ENCODE results near the gene SERINC5.

The SERINC5 gene

DNA sequence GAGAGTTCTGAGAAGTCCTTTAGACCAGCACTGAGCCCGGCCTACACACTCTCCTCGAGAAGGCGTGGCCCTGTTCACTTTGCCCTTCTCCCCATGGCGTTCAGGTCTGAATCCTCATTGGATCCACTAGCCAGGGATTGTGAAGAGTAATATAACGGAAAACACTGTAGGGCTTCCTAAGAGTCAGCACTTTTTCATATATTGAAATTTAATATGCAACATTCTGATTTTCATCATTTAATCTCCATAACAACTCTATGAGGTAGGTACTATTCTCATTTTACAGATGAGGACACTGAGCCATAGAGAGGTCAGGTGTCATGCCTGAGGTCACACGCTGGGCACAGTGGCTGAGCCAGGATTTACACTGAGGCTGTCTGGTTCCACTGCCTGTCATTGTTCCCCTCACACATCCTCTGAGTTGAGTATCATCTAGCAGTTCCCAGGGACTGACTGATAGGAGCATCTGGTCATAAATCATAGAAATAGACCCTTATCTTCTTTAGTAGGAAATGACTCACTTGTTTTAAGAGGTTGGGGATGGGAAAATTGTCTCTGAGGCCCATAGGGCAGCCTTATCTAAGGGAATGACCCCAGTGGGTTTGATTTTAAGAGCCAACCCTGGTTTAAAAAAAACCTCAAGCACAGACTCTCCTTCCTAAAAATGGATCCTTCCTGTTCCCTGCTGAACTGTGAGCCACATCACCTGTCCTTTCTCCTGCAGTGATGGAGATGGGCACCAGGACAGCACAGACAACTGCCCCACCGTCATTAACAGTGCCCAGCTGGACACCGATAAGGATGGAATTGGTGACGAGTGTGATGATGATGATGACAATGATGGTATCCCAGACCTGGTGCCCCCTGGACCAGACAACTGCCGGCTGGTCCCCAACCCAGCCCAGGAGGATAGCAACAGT, 179.5 kb downstream of the SERINC5 start:
- ATAC-seq: no peak

DNA sequence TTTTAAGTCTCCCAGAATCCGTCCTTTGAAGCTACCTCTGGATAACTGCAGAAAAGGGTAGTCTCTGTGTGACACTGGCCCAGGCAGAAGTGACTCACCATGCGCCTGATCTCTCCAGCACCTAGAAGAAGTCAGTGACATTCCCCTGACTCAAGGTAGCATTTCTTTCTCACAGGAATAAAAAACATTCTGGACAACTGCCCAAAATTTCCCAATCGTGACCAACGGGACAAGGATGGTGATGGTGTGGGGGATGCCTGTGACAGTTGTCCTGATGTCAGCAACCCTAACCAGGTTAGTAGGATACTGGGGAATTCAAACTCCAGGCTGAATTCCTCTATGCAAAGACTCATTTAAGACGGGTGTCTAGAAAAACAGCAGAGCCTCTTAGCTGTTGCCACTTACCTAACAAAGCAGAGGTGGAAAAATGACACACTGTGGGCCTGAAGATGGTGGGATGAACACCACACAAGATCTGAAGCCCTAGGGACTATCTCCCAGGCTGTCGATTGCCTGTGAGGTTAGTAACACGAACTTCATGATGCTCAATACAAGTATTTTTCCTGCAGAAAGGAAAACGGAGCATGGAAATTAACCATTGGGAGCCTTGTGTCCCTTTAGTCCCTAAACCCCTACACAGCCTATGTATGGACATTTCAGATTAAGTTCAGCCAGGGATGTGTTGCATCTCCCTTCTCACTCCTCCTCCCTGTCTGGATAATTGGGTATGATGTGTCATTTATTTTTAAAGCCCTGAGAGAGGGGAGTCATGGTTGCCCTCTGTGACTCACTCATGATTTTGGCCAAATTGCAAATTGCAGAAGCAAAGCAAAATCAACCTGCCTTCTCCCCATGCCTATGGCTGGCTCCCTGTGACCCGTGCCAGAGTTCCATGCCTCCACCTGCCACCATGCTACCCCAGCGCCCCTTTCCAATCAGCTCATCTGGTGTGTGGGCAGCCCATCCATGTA, 183.5 kb downstream of the SERINC5 start:
- ATAC-seq: no peak

More for the DNA sequence above, 179.5 kb downstream of the SERINC5 start:
- TF ChIP-seq, protein P1, sequence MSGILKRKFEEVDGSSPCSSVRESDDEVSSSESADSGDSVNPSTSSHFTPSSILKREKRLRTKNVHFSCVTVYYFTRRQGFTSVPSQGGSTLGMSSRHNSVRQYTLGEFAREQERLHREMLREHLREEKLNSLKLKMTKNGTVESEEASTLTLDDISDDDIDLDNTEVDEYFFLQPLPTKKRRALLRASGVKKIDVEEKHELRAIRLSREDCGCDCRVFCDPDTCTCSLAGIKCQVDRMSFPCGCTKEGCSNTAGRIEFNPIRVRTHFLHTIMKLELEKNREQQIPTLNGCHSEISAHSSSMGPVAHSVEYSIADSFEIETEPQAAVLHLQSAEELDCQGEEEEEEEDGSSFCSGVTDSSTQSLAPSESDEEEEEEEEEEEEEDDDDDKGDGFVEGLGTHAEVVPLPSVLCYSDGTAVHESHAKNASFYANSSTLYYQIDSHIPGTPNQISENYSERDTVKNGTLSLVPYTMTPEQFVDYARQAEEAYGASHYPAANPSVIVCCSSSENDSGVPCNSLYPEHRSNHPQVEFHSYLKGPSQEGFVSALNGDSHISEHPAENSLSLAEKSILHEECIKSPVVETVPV (CRISPR knock-in tag; IDR thresholded peaks at IDR 0.05): no peak
- TF ChIP-seq SNAI2 (CRISPR knock-in tag; IDR thresholded peaks at IDR 0.05) (0 out of 2 replicates have a peak, but pooled peaks have one; percentile 34), GLIS3 (CRISPR knock-in tag; IDR thresholded peaks at IDR 0.05) (no peak), ISL1 (CRISPR knock-in tag; IDR thresholded peaks at IDR 0.05) (peak; percentile 84), TCF4 (CRISPR knock-in tag; IDR thresholded peaks at IDR 0.05; ENCODE audit: borderline replicate concordance) (no peak), RARB (CRISPR knock-in tag; IDR thresholded peaks at IDR 0.05) (no peak)
- TF ChIP-seq, protein P2, sequence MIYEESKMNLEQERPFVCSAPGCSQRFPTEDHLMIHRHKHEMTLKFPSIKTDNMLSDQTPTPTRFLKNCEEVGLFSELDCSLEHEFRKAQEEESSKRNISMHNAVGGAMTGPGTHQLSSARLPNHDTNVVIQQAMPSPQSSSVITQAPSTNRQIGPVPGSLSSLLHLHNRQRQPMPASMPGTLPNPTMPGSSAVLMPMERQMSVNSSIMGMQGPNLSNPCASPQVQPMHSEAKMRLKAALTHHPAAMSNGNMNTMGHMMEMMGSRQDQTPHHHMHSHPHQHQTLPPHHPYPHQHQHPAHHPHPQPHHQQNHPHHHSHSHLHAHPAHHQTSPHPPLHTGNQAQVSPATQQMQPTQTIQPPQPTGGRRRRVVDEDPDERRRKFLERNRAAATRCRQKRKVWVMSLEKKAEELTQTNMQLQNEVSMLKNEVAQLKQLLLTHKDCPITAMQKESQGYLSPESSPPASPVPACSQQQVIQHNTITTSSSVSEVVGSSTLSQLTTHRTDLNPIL (CRISPR knock-in tag; IDR thresholded peaks at IDR 0.05; ENCODE audit: low read depth): 0 out of 2 replicates have a peak, but pooled peaks have one; percentile 54

DNA sequence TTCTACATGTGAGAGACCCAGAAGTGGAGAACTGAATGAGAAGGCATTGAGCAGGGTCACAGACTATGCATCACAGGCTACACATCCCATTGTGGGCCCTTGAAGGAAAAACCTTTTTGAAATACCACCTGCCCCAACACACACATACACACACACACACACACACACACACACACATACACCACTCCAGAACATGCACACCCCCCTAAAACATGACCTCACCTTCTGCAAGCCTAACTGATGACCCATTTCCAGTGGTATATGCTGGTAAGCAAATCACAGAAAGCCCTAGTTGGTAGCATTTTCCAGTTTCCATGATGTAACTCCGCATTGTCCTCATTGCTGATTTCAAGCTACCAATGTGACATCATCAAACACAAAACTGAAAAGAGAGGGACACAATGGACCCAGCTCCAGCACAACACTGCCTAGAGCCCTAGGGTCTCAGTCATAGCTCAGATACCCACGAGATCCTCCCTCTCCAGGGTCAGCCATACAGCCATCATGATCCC, 184.3 kb downstream of the SERINC5 start:
- ATAC-seq: no peak
- TF ChIP-seq ZNF70 (CRISPR knock-in tag; IDR thresholded peaks at IDR 0.05): no peak
- TF ChIP-seq CSDC2 (CRISPR knock-in tag; IDR thresholded peaks at IDR 0.05): no peak
- TF ChIP-seq ZNF8 (CRISPR knock-in tag; IDR thresholded peaks at IDR 0.05): no peak
- no peak for TF ChIP-seq ZFP30 (CRISPR knock-in tag; IDR thresholded peaks at IDR 0.05)
- TF ChIP-seq, protein P3, sequence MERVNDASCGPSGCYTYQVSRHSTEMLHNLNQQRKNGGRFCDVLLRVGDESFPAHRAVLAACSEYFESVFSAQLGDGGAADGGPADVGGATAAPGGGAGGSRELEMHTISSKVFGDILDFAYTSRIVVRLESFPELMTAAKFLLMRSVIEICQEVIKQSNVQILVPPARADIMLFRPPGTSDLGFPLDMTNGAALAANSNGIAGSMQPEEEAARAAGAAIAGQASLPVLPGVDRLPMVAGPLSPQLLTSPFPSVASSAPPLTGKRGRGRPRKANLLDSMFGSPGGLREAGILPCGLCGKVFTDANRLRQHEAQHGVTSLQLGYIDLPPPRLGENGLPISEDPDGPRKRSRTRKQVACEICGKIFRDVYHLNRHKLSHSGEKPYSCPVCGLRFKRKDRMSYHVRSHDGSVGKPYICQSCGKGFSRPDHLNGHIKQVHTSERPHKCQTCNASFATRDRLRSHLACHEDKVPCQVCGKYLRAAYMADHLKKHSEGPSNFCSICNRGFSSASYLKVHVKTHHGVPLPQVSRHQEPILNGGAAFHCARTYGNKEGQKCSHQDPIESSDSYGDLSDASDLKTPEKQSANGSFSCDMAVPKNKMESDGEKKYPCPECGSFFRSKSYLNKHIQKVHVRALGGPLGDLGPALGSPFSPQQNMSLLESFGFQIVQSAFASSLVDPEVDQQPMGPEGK (CRISPR knock-in tag; IDR thresholded peaks at IDR 0.05; ENCODE audit: borderline replicate concordance): no peak
- no peak for TF ChIP-seq ARNTL (CRISPR knock-in tag; IDR thresholded peaks at IDR 0.05; ENCODE audit: borderline replicate concordance, low read depth)
- no peak for TF ChIP-seq ZC3H10 (CRISPR knock-in tag; IDR thresholded peaks at IDR 0.05)
- no peak for TF ChIP-seq PPARA (CRISPR knock-in tag; IDR thresholded peaks at IDR 0.05; ENCODE audit: borderline replicate concordance)
- TF ChIP-seq GLIS3 (CRISPR knock-in tag; IDR thresholded peaks at IDR 0.05): no peak
- TF ChIP-seq, protein P4, sequence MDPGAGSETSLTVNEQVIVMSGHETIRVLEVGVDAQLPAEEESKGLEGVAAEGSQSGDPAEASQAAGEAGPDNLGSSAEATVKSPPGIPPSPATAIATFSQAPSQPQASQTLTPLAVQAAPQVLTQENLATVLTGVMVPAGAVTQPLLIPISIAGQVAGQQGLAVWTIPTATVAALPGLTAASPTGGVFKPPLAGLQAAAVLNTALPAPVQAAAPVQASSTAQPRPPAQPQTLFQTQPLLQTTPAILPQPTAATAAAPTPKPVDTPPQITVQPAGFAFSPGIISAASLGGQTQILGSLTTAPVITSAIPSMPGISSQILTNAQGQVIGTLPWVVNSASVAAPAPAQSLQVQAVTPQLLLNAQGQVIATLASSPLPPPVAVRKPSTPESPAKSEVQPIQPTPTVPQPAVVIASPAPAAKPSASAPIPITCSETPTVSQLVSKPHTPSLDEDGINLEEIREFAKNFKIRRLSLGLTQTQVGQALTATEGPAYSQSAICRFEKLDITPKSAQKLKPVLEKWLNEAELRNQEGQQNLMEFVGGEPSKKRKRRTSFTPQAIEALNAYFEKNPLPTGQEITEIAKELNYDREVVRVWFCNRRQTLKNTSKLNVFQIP (CRISPR knock-in tag; IDR thresholded peaks at IDR 0.05; ENCODE audit: borderline replicate concordance, low read depth): no peak
- no peak for TF ChIP-seq BACH2 (CRISPR knock-in tag; IDR thresholded peaks at IDR 0.05; ENCODE audit: borderline replicate concordance)
- TF ChIP-seq RARB (CRISPR knock-in tag; IDR thresholded peaks at IDR 0.05): no peak
- TF ChIP-seq ESRRG (CRISPR knock-in tag; IDR thresholded peaks at IDR 0.05): no peak

More for the DNA sequence above, 183.5 kb downstream of the SERINC5 start:
- no peak for TF ChIP-seq ZFP30 (CRISPR knock-in tag; IDR thresholded peaks at IDR 0.05)
- no peak for TF ChIP-seq CSDC2 (CRISPR knock-in tag; IDR thresholded peaks at IDR 0.05)
- no peak for TF ChIP-seq ZC3H10 (CRISPR knock-in tag; IDR thresholded peaks at IDR 0.05)
- TF ChIP-seq ESRRG (CRISPR knock-in tag; IDR thresholded peaks at IDR 0.05): no peak
- no peak for TF ChIP-seq ZNF70 (CRISPR knock-in tag; IDR thresholded peaks at IDR 0.05)
- TF ChIP-seq OSR1 (CRISPR knock-in tag; IDR thresholded peaks at IDR 0.05): no peak
- TF ChIP-seq, protein P5, sequence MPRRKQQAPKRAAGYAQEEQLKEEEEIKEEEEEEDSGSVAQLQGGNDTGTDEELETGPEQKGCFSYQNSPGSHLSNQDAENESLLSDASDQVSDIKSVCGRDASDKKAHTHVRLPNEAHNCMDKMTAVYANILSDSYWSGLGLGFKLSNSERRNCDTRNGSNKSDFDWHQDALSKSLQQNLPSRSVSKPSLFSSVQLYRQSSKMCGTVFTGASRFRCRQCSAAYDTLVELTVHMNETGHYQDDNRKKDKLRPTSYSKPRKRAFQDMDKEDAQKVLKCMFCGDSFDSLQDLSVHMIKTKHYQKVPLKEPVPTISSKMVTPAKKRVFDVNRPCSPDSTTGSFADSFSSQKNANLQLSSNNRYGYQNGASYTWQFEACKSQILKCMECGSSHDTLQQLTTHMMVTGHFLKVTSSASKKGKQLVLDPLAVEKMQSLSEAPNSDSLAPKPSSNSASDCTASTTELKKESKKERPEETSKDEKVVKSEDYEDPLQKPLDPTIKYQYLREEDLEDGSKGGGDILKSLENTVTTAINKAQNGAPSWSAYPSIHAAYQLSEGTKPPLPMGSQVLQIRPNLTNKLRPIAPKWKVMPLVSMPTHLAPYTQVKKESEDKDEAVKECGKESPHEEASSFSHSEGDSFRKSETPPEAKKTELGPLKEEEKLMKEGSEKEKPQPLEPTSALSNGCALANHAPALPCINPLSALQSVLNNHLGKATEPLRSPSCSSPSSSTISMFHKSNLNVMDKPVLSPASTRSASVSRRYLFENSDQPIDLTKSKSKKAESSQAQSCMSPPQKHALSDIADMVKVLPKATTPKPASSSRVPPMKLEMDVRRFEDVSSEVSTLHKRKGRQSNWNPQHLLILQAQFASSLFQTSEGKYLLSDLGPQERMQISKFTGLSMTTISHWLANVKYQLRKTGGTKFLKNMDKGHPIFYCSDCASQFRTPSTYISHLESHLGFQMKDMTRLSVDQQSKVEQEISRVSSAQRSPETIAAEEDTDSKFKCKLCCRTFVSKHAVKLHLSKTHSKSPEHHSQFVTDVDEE (CRISPR knock-in tag; IDR thresholded peaks at IDR 0.05): no peak
- no peak for TF ChIP-seq ZNF565 (CRISPR knock-in tag; conservative IDR thresholded peaks at IDR 0.05; ENCODE audit: low read depth)
- TF ChIP-seq, protein P4 (CRISPR knock-in tag; IDR thresholded peaks at IDR 0.05; ENCODE audit: borderline replicate concordance, low read depth): no peak
- TF ChIP-seq PPARA (CRISPR knock-in tag; IDR thresholded peaks at IDR 0.05; ENCODE audit: borderline replicate concordance): no peak
- TF ChIP-seq GLIS3 (CRISPR knock-in tag; IDR thresholded peaks at IDR 0.05): no peak
- TF ChIP-seq TOX (CRISPR knock-in tag; IDR thresholded peaks at IDR 0.05; ENCODE audit: borderline replicate concordance): no peak

Data from SK-N-SH treated with all-trans-retinoic acid at 6 μM for 48 hours (cell line).